GM19099 (cell line): ENCODE results near the gene EXD3.

ENCODE experiments used
- POLR2A ChIP-seq: IDR thresholded peaks from 3 replicates; pipeline ENCODE4 v1.6.1; 2011; ENCODE audit warnings: low read depth; ENCODE audit not compliant: insufficient read length; ENCODE audit errors: extremely low read depth

The EXD3 gene

DNA sequence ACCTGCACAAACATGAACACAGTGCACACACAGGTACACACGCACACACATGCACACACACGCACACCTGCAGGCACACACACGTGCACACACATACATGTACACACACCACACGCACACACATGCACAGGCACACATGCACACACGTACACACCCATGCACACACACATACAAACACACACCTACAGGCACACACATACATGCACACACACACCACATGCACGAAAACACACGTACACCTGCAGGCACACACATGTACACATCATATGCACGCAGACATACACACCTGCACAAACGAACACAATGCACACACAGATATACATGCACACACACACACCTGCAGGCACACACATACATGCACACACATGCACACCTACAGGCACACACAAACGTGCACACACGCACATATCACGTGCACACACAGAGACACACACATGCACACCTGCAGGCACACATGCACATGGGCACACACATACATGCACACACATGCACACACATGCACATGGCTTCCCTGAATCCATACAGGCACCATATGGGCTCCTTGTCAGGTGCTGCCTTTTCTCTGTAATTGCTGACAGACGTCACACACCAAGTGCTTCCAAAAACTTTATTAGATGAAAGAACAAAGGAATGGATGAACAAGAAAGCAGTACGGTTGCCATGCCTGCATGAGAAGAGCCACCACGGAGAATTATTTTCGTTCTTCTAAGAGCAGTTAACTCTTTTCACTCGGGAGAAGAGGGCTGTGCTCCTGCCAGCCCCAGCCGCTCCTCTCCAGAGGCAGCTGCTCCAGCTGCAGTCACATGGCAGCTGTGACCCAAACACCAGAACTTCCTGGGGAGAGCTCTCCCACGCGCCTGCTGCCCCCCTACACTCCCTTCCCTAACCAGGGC, 57.2 kb downstream of the EXD3 start:
- no peak for TF ChIP-seq POLR2A

DNA sequence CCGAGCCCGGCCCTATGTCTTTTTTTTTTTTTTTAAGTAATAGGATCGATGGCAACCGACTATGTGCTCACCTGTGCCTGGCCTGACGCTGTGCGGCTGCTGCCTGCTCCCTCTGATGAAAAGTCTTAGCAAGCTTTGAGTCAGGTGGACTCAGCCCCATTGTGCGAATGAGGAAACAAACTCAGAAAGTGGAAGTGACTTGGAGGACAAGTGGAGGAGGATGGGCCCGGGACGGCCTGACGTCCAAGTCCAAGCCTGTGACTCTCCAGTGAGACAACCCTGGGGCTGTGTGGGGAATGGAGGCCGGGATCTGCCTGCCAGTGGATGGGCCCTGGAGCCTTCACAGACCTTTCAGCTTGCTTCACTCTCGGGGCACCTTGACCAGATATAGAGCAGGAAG, 57.9 kb downstream of the EXD3 start:
- no peak for TF ChIP-seq POLR2A

DNA sequence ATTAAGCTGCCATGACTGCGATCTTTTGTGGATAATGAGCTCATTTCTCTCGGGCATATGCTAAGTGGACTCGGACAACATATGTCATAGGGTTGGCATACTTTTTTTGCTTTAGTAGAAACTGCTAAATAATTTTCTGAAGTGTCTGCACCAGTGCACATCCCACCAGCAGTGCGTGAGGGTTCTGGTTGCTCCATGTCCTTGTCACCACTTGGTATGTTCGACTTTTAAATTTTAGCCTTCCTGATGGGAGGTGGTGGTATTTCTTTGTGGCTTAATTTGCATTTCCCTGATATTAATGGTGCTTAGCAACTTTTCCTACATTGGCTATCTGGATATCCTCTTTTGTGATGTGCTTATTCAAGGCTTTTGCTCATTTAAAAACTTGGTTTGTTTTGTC, 63.1 kb downstream of the EXD3 start:
- no peak for TF ChIP-seq POLR2A

DNA sequence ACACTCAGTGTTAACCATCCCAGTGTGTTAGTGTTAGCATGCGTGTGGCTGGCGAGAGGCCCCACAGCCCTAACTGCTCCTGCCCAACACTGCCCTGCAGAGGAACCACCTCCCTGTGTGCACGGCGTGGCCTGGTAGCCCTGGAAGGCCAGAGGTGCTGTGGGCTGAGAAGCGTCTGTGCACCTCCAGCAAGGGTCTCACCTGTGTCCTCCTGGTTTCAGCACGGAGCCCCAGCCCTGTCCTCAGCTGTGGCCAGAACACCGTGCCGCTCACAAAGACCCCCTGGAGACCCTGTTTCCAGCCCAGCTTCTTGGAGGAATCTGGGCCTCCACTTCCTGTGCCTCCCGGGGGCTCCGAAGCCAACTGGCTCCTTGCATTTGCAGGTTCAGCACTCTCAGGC, 64.8 kb downstream of the EXD3 start:
- no peak for TF ChIP-seq POLR2A

DNA sequence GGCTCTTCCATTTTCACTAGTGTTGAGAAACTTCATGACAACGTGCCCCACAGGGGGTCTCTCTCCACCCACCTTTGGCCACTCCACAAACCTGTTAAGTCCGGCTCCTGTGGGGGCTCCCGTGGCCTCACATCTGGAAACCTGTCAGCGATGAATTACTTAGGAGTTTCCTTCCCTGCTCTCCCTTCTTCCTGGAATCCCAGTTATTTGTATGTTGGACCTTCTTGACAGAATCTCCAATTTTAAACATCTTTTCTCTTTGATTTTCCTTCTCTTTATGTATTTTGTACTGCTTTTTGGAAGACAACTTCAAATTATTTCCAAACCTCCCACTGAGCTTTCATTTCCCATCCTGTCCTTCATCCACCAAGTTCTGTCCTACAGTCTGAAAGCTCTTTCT, 65.8 kb downstream of the EXD3 start:
- no peak for TF ChIP-seq POLR2A

DNA sequence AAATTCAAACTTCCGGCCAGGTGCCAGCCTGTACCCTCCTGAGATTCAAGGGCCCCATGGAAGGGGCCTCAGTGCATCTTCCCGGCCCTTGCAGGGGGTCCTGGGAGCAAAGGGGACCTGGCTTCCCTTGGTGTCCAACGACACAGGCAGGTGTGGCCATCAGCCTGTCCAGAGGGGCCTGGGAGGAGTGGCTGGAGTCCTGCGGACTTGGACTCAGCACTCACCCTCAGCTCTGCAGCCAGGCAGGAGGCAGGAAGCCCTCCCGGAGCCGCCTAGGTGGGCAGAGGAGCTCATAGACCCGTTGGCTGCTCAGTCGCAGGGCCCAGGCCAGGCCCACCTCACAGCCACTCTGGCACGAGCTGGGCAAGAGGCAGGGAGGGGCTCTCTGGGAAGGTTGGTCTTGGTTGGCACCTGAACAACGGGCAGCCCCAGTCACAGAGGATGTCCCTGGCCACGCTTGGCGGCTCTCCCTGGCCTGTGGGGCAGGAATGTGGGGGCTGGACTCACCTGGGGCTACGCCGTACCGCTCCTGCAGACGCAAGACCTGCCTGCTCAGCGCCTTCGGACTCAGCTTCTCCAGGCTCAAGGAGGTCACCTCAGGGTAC, 67.1 kb downstream of the EXD3 start:
- no peak for TF ChIP-seq POLR2A

DNA sequence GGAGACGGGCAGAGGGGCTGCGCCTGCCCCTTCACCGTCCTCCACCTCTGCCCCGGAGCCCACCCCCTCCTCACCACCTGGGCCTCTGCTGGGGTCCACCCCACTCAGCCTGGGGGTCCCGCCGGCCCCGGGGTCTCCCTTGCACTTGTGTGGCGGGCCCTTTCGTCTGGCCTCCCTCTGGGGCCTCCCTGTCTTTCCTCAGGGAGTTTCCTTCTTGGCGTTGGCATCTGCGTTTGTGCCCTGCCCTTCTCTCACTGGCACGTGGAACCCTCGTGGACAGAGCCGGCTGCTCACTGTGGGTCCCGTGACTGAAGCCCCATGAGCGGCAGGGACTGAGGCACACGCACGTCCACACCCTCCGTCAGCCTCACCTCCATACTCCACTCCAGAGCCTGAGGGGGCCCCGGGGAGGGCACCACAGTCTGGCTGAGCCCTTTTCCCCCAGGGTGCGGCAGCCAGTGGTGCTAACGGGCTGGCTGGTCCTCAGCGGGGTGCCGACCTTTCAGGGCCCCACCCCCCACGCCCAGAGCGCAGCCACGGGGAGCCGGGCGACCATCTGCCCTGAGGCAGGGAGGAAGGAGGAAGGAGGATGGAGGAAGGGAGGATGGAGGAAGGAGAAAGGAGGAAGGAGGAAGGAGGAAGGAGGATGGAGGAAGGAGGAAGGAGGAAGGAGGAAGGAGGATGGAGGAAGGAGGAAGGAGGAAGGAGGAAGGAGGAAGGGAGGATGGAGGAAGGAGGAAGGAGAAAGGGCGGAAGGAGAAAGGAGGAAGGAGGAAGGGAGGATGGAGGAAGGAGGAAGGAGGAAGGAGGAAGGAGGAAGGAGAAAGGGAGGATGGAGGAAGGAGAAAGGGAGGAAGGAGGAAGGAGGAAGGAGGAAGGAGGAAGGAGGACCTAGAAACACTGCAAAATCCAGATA, 67.9 kb downstream of the EXD3 start:
- no peak for TF ChIP-seq POLR2A

DNA sequence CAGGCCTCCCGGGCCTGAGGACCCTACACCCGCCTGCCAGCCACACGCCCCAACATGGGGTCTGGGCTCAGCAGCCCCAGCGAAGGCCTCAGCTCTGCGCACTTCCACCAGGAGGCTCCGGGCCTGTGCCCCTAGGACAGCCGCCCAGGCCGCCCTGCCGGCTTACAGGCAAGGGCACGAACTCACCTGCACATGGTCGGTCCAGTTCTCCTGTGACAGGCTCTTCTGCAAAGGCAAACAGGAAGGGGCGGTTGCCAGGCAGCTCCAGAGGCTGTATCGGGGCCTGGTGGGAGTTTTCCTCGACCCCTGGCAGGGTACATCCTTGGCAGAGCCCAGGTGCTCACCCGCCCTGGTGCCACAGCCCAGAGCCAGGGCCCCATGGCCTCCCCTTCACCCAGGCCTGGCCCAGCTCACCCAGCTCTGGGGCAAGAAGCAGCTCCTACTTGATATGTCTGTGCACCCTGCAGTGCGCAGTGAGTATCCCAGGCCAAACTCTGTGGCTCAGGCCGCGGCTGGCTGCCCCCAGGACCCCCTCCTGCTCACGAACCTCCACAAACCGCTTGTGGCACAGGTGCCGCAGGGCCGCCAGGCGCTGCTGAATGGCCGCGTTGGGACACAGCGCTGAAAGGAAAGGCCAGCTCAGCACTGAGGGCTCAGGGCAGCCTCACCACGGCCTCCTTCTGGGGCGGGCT, 68.7 kb downstream of the EXD3 start:
- no peak for TF ChIP-seq POLR2A

DNA sequence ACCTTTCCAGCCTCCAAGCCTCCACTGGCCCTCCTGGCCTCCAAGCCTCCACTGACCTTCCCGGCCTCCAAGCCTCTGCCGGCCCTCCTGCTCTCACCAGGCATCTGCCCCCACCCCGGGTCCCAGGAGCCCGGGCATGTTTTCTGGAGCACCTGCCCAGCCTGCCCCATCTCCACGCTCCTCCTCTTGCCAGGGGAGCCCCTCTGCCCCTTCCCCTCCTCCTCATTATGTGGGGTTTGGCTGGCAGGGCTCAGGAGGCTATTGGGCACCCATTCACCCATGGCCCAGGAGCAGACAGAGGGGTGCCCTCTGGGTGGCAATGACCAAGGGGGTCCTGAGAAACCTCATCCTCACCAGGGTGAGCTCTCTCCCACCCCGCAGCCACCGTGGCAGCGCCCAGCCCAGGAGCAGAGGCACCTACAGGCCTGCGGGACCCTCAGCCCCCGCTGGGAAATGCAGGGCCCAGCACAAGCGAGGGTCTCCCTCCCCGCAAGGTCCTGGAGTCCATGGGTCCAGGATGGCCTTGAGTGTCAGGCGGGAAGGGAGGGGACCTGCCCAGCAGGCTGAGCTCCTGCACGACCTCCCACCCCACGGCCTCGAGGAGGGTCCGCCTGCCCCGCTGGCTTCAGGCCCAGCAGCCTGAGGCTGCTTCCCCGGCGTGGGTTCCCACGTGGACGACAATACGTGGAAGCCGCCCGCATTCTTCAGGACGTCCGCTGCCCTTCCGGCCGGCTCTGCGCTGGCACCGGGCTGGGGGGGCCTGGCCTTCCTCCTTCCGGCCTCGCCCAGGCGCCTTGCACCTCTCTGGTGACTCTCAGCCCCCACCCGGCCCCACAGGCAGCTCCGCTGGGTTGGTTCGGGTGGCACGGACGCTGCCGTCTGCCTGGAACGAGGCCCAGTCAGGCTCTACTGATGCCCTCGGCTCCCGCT, 69.5 kb downstream of the EXD3 start:
- TF ChIP-seq POLR2A = no peak

DNA sequence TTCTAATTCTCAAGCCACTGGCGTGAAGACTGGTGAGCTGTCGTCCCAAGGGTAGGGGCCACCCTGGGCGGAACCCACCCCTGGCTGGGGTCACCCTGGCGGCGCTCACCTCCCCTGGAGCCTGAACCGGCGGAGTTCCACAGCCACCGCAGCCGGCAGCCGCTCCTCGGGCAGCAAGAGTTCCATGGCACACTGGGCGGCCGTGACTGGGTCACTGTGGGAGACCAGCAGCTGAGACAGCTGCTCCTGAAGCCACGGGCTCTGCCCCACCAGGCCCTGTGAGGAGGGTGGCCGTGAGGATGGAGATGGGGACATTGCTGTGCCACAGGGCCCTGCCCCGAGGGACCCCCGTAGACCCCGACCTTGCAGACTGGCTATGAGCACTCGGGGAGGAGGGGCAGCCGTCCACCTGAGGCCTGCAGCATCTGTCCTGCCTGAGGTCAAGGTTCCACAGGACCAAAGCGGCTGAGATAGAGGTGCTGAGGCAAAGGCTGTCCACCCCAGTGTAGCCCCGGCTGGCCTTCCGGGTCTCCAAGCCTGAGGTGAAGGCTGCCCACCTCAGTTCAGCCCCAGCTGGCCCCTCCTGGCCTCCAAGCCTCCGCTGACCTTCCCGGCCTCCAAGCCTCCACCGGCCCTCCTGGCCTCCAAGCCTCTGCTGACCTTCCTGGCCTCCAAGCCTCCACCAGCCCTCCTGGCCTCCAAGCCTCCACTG, 70.3 kb downstream of the EXD3 start:
- no peak for TF ChIP-seq POLR2A

DNA sequence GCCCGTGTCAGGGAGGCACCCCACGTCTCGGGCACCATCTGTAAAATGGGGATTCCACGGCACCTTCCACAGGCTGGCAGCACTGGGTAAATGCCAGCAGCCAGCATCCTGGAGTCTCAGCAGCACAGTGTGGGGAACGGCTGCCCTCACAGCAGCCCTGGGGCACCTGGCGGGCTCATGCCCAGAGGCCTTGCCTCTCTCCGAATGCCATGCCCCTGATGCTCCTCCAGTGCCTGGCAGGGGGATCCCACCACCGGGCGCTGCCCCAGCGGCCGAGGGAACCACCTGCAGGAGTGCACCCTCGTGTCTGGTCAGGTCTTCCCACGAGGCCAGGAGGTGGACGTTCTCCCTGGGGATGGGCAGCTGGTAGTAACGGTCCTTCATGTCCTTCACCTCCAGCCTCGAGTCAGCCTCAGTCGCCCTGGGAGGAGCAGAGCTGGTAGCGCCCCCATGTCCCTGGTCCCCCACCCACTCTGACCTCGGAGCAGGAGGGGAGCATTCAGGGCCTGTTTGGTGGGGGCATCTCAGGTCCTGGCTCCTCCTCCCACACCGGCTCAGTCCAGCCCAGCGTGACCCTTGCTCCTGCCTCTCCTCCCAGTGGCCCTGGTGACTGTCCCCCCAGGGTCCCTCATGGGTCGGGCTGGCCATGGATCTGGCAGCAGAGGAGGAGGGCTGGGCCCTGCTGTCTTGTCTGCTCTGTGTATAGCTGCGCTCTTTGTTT, 71.0 kb downstream of the EXD3 start:
- no peak for TF ChIP-seq POLR2A

DNA sequence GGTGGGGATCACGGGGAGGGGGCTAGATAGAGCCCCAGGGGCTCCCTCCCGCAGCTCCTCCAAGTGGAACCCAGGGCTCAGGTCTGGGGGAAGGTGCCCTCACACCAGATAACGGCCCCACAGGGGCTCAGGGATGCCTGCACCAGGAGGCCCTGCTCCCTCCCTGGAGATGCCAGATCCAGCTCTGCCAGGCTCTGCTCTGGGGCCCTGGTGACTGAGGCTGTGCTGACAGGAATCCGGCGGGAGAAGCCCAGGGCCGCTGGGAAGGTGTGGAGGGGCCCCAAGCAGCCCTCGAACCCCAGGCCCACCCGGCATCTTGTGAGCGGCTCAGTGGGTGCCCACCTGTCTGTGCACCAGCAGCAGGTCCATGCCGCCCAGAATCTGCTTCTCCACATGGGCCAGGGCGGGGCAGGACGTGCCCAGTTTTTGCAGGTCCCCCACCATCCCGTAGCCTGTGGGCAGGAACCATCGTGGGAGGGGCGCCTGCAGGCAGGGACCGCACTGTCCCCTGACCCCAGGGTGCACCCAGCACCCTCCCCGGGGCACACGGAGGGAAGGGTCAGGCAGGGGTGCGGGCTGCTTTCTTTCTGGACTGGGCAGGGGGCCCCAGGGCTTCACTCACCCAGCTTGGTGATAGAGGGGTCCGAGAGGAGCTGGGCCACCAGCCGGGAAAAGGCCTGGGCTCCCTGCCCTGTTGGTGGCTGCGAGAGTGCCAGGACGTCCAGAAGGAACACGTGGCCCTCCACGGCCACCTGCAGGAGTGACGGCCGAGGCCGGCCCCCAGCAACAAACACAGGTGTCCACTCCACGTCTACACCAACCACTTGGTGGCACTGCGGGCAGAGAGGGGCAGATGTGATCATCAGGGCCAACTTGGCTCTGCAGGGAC, 72.0 kb downstream of the EXD3 start:
- TF ChIP-seq POLR2A = no peak
